ENCODE results near the gene HIVEP3. TPM values are rescaled to one million over a fixed set of nuclear protein-coding genes. Genes with fewer than 3 reads are reported as not detected.

HIVEP3 gene
- total RNA-seq, 1 experiment from 2014 or later = 0.55 TPM

DNA sequence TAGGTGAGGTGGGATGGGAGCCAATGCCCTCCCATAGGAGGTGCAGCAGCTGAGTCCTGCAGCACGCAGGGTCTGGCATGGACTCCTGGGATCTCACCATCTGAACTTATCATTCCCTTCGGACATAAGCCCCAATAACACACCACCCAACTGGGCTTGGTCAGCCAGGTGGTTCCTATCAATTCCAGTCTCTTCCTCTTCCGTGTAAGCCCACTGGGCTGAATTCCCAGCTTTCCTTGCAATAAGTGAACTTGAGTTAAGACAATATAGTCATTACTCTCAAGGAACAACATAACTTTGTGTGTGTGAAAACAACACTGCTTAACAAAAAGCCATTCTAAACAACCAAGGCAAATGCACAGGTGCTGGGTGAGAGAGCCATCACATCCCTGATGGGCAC, 347.7 kb downstream of the HIVEP3 start:
- TF ChIP-seq KAT7 (CRISPR knock-in tag; IDR thresholded peaks at IDR 0.05; ENCODE audit: borderline replicate concordance) (no peak), CREB1 (CRISPR knock-in tag; IDR thresholded peaks at IDR 0.05) (no peak), TCF7 (CRISPR knock-in tag; IDR thresholded peaks at IDR 0.05; ENCODE audit: low read depth) (no peak), OVOL2 (CRISPR knock-in tag; IDR thresholded peaks at IDR 0.05; ENCODE audit: borderline replicate concordance) (no peak), RELA (CRISPR knock-in tag; IDR thresholded peaks at IDR 0.05; ENCODE audit: borderline replicate concordance) (no peak), ZNF232 (CRISPR knock-in tag; IDR thresholded peaks at IDR 0.05) (no peak), ZBTB21 (CRISPR knock-in tag; IDR thresholded peaks at IDR 0.05; ENCODE audit: borderline replicate concordance) (no peak), FOXJ3 (CRISPR knock-in tag; IDR thresholded peaks at IDR 0.05; ENCODE audit: borderline replicate concordance) (no peak), IRF2 (CRISPR knock-in tag; IDR thresholded peaks at IDR 0.05; ENCODE audit: borderline replicate concordance, low read depth) (no peak), RORB (CRISPR knock-in tag; IDR thresholded peaks at IDR 0.05) (no peak), ESRRA (CRISPR knock-in tag; IDR thresholded peaks at IDR 0.05; ENCODE audit: borderline replicate concordance) (no peak), NR3C1 (CRISPR knock-in tag; conservative IDR thresholded peaks at IDR 0.05; ENCODE audit: low read depth) (no peak)
- TF ChIP-seq, protein P1, sequence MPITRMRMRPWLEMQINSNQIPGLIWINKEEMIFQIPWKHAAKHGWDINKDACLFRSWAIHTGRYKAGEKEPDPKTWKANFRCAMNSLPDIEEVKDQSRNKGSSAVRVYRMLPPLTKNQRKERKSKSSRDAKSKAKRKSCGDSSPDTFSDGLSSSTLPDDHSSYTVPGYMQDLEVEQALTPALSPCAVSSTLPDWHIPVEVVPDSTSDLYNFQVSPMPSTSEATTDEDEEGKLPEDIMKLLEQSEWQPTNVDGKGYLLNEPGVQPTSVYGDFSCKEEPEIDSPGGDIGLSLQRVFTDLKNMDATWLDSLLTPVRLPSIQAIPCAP (CRISPR knock-in tag; IDR thresholded peaks at IDR 0.05) = no peak
- TF ChIP-seq, protein P2, sequence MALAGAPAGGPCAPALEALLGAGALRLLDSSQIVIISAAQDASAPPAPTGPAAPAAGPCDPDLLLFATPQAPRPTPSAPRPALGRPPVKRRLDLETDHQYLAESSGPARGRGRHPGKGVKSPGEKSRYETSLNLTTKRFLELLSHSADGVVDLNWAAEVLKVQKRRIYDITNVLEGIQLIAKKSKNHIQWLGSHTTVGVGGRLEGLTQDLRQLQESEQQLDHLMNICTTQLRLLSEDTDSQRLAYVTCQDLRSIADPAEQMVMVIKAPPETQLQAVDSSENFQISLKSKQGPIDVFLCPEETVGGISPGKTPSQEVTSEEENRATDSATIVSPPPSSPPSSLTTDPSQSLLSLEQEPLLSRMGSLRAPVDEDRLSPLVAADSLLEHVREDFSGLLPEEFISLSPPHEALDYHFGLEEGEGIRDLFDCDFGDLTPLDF (CRISPR knock-in tag; IDR thresholded peaks at IDR 0.05) = no peak
- TF ChIP-seq, protein P3, sequence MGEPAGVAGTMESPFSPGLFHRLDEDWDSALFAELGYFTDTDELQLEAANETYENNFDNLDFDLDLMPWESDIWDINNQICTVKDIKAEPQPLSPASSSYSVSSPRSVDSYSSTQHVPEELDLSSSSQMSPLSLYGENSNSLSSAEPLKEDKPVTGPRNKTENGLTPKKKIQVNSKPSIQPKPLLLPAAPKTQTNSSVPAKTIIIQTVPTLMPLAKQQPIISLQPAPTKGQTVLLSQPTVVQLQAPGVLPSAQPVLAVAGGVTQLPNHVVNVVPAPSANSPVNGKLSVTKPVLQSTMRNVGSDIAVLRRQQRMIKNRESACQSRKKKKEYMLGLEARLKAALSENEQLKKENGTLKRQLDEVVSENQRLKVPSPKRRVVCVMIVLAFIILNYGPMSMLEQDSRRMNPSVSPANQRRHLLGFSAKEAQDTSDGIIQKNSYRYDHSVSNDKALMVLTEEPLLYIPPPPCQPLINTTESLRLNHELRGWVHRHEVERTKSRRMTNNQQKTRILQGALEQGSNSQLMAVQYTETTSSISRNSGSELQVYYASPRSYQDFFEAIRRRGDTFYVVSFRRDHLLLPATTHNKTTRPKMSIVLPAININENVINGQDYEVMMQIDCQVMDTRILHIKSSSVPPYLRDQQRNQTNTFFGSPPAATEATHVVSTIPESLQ (CRISPR knock-in tag; IDR thresholded peaks at IDR 0.05) = no peak
- TF ChIP-seq, protein P4, sequence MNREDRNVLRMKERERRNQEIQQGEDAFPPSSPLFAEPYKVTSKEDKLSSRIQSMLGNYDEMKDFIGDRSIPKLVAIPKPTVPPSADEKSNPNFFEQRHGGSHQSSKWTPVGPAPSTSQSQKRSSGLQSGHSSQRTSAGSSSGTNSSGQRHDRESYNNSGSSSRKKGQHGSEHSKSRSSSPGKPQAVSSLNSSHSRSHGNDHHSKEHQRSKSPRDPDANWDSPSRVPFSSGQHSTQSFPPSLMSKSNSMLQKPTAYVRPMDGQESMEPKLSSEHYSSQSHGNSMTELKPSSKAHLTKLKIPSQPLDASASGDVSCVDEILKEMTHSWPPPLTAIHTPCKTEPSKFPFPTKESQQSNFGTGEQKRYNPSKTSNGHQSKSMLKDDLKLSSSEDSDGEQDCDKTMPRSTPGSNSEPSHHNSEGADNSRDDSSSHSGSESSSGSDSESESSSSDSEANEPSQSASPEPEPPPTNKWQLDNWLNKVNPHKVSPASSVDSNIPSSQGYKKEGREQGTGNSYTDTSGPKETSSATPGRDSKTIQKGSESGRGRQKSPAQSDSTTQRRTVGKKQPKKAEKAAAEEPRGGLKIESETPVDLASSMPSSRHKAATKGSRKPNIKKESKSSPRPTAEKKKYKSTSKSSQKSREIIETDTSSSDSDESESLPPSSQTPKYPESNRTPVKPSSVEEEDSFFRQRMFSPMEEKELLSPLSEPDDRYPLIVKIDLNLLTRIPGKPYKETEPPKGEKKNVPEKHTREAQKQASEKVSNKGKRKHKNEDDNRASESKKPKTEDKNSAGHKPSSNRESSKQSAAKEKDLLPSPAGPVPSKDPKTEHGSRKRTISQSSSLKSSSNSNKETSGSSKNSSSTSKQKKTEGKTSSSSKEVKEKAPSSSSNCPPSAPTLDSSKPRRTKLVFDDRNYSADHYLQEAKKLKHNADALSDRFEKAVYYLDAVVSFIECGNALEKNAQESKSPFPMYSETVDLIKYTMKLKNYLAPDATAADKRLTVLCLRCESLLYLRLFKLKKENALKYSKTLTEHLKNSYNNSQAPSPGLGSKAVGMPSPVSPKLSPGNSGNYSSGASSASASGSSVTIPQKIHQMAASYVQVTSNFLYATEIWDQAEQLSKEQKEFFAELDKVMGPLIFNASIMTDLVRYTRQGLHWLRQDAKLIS (CRISPR knock-in tag; IDR thresholded peaks at IDR 0.05; ENCODE audit: borderline replicate concordance) = no peak
- TF ChIP-seq, protein P5, sequence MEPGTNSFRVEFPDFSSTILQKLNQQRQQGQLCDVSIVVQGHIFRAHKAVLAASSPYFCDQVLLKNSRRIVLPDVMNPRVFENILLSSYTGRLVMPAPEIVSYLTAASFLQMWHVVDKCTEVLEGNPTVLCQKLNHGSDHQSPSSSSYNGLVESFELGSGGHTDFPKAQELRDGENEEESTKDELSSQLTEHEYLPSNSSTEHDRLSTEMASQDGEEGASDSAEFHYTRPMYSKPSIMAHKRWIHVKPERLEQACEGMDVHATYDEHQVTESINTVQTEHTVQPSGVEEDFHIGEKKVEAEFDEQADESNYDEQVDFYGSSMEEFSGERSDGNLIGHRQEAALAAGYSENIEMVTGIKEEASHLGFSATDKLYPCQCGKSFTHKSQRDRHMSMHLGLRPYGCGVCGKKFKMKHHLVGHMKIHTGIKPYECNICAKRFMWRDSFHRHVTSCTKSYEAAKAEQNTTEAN (CRISPR knock-in tag; IDR thresholded peaks at IDR 0.05) = no peak
- TF ChIP-seq, protein P6, sequence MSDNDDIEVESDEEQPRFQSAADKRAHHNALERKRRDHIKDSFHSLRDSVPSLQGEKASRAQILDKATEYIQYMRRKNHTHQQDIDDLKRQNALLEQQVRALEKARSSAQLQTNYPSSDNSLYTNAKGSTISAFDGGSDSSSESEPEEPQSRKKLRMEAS (CRISPR knock-in tag; IDR thresholded peaks at IDR 0.05) = no peak
- Mint-ChIP-seq H3K36me3 (no peaks in the 10 kb centered on the region), H3K27ac (no peak overlapping the region), H3K27me3 (ENCODE audit: low read depth) (peaks cover 3% of the 10 kb centered on the region), H3K9me3 (no peaks in the 10 kb centered on the region), H3K4me1 (no peaks in the 10 kb centered on the region), H3K4me3 (no peak overlapping the region)
- DNase-seq (ENCODE audit: low spot score) = no peak
- CTCF ChIA-PET = no interaction called here
- POLR2A ChIA-PET = no interaction called here
- no peak for ATAC-seq

All from WTC11 (cell line).